ENCODE results near the gene NT5C. TPM values are rescaled to one million over a fixed set of nuclear protein-coding genes. Genes with fewer than 3 reads are reported as not detected.

The NT5C gene
- total and polyA plus RNA-seq, 4 donors, result 64.4 to 96.3 (median 78.3) TPM

DNA sequence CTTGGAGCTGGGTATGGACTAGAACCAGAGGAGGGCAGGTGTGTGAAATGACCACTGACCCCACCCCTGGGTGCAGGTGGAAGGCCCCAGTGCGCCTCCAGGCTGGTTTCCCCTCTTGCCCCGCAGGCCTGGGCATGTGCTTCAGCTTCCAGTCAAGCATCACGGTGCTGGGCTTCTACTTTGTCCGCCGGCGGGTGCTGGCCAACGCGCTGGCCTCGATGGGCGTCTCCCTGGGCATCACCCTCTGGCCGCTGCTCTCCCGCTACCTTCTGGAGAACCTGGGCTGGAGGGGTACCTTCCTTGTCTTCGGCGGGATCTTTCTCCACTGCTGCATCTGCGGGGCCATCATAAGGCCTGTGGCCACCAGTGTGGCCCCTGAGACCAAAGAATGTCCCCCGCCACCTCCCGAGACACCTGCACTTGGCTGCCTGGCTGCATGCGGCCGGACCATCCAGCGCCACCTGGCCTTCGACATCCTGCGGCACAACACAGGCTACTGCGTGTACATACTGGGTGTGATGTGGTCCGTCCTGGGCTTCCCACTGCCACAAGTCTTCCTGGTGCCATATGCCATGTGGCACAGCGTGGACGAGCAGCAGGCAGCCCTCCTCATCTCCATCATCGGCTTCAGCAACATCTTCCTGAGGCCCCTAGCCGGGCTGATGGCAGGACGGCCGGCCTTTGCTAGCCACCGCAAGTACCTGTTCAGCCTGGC lies 31.5 kb downstream of the NT5C start:
- H3K27ac ChIP-seq (ENCODE audit: low read depth in 1 of 2, low read length in 1 of 2), result no peak overlapping the region
- TF ChIP-seq CTCF (IDR thresholded peaks at IDR 0.05; ENCODE audit: control extremely low read depth, extremely low read depth), result no peak
- ATAC-seq (ENCODE audit: insufficient read depth, low FRiP score) (no peak), DNase-seq (no peak)
- peaks cover 0 to 4% (median 0%) of the 10 kb centered on the region in 5 donors for H3K4me1 ChIP-seq (ENCODE audit: control insufficient read depth in 5 of 5, insufficient read depth in 5 of 5, low read length in 5 of 5)
- peaks cover 0 to 6% (median 0%) of the 10 kb centered on the region in 4 donors for H3K9me3 ChIP-seq (ENCODE audit: control insufficient read depth in 4 of 4, insufficient read depth in 3 of 4, low read length in 3 of 4)
- H3K9ac ChIP-seq (ENCODE audit: insufficient read depth in 1 of 2, low read length in 2 of 2), result no peak overlapping the region
- H3K27me3 ChIP-seq (ENCODE audit: control insufficient read depth in 3 of 3, insufficient read depth in 3 of 3, low read length in 2 of 3), result no peaks in the 10 kb centered on the region
- no peak overlapping the region for H3K4me3 ChIP-seq
- peaks cover 0 to 28% (median 16%) of the 10 kb centered on the region in 4 donors for H3K36me3 ChIP-seq (ENCODE audit: control insufficient read depth in 4 of 4, insufficient read depth in 4 of 4, low read length in 4 of 4)
- WGBS, 2 donors, result 95 to 96% methylated on average over 31 of the region's 31 CpGs

DNA sequence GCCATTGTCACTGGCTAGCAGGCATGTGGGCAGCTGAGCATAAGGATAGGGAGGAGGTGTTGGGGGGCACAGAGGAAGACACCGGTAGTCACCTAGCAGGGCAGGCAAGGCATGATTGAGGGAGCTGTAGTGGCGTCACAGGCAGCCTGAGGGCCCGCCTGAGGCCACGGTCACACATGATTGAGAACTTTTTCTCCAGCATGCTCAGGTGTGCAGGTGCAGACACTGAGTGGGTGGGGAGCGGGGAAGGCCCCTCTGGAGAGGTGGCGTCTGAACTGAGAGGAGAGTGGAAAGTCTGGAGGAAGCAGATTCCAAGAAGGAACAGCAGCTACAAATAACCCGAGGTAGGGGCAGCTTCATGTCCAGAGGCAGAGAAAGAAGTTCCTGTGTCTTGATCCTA lies 32.7 kb downstream of the NT5C start:
- Histone ChIP-seq H3K4me3 (no peak overlapping the region), H3K9ac (ENCODE audit: insufficient read depth in 1 of 2, low read length in 2 of 2) (no peak overlapping the region), H3K4me1 (ENCODE audit: control insufficient read depth in 5 of 5, insufficient read depth in 5 of 5, low read length in 5 of 5) (peaks cover 0 to 7% (median 2%) of the 10 kb centered on the region in 5 donors), H3K27ac (ENCODE audit: low read depth in 1 of 2, low read length in 1 of 2) (no peak overlapping the region), H3K36me3 (ENCODE audit: control insufficient read depth in 4 of 4, insufficient read depth in 4 of 4, low read length in 4 of 4) (peaks cover 0 to 22% (median 14%) of the 10 kb centered on the region in 4 donors), H3K27me3 (ENCODE audit: control insufficient read depth in 3 of 3, insufficient read depth in 3 of 3, low read length in 2 of 3) (no peaks in the 10 kb centered on the region), H3K9me3 (ENCODE audit: control insufficient read depth in 4 of 4, insufficient read depth in 3 of 4, low read length in 3 of 4) (peaks cover 0 to 6% (median 0%) of the 10 kb centered on the region in 4 donors)
- 93 to 94% methylated on average over 7 of the region's 7 CpGs for WGBS, 2 donors
- ATAC-seq (ENCODE audit: insufficient read depth, low FRiP score) (no peak), DNase-seq (no peak)
- TF ChIP-seq CTCF (IDR thresholded peaks at IDR 0.05; ENCODE audit: control extremely low read depth, extremely low read depth), result no peak

DNA sequence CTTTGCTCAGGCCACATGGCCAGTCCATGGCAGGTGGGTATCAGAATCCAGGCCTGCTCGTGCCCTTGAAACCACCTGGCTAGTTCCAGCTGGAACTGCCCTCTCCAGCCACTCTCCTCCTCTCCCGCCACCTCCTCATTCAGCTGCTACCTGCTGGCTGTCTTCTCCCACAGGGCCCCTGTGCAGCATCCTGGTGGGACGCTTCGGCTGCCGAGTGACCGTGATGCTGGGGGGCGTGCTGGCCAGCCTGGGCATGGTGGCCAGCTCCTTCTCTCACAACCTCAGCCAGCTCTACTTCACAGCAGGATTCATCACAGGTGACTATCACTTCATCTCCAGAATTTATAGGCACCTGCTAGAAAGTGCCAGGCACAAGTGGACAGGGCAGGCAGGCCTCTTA lies 33.7 kb downstream of the NT5C start:
- no peak for TF ChIP-seq CTCF (IDR thresholded peaks at IDR 0.05; ENCODE audit: control extremely low read depth, extremely low read depth)
- ATAC-seq (ENCODE audit: insufficient read depth, low FRiP score) (no peak), DNase-seq (no peak)
- peaks cover 0 to 6% (median 0%) of the 10 kb centered on the region in 4 donors for H3K9me3 ChIP-seq (ENCODE audit: control insufficient read depth in 4 of 4, insufficient read depth in 3 of 4, low read length in 3 of 4)
- peaks cover 0 to 20% (median 14%) of the 10 kb centered on the region in 4 donors for H3K36me3 ChIP-seq (ENCODE audit: control insufficient read depth in 4 of 4, insufficient read depth in 4 of 4, low read length in 4 of 4)
- 96 to 97% methylated on average over 7 of the region's 7 CpGs for WGBS, 2 donors
- peaks cover 0 to 12% (median 11%) of the 10 kb centered on the region in 5 donors for H3K4me1 ChIP-seq (ENCODE audit: control insufficient read depth in 5 of 5, insufficient read depth in 5 of 5, low read length in 5 of 5)
- H3K9ac ChIP-seq (ENCODE audit: insufficient read depth in 1 of 2, low read length in 2 of 2), result no peak overlapping the region
- no peak overlapping the region for H3K27ac ChIP-seq (ENCODE audit: low read depth in 1 of 2, low read length in 1 of 2)
- H3K4me3 ChIP-seq, result no peak overlapping the region
- H3K27me3 ChIP-seq (ENCODE audit: control insufficient read depth in 3 of 3, insufficient read depth in 3 of 3, low read length in 2 of 3), result no peaks in the 10 kb centered on the region
